ENCODE measurements around the gene STUM. TPM values are rescaled to one million over a fixed set of nuclear protein-coding genes. Genes with fewer than 3 reads are reported as not detected.
"Not testable (repeated sequence)": the region's sequence is repeated elsewhere in the genome, so short reads cannot be mapped to it uniquely, and the experiment has no call there.

The STUM gene
- total and polyA plus RNA-seq, 2 experiments from 2014 or later, result 0.07 TPM; not detected in 1

- H3K36me3 ChIP-seq (replicated peaks; ENCODE audit: insufficient read depth, low read depth), result no peaks in the 10 kb centered on the region
- no peaks in the 10 kb centered on the region for H3K79me2 ChIP-seq
- TF ChIP-seq EZH2phosphoT487 (IDR thresholded peaks at IDR 0.05; ENCODE audit: low read depth, severe bottlenecking, unreplicated experiment) (no peak), CTCF (IDR thresholded peaks at IDR 0.05; ENCODE audit: poor library complexity) (no peak), EZH2 (IDR thresholded peaks at IDR 0.05; ENCODE audit: borderline replicate concordance) (no peak)
- no peak overlapping the region for H3K27ac ChIP-seq
- no peak overlapping the region for H3K4me2 ChIP-seq
- no peak for DNase-seq (ENCODE audit: low spot score)
- 91% methylated on average over 7 of the region's 8 CpGs for WGBS (ENCODE audit: low lambda C conversion rate, missing lambda C conversion rate)
- H3K4me1 ChIP-seq (ENCODE audit: insufficient read depth), result no peaks in the 10 kb centered on the region
- H3K9me2 ChIP-seq (replicated peaks; ENCODE audit: insufficient read depth), result no peaks in the 10 kb centered on the region
- H4K20me1 ChIP-seq (ENCODE audit: insufficient read depth, poor library complexity, severe bottlenecking), result no peaks in the 10 kb centered on the region
- no peaks in the 10 kb centered on the region for H3K9me3 ChIP-seq (ENCODE audit: low read depth)
- no peak overlapping the region for H3K4me3 ChIP-seq
- H2AFZ ChIP-seq, result no peak overlapping the region
- H3K27me3 ChIP-seq, result no peaks in the 10 kb centered on the region
Observed at GRCh38 chr1:226617109-226617508, 68.5 kb downstream of the STUM start.

- not testable (repeated sequence) for H3K27me3 ChIP-seq; H2AFZ ChIP-seq; H3K36me3 ChIP-seq (replicated peaks; ENCODE audit: insufficient read depth, low read depth); H4K20me1 ChIP-seq (ENCODE audit: insufficient read depth, poor library complexity, severe bottlenecking); DNase-seq (ENCODE audit: low spot score); H3K27ac ChIP-seq; H3K4me3 ChIP-seq; H3K9me2 ChIP-seq (replicated peaks; ENCODE audit: insufficient read depth); H3K4me2 ChIP-seq; H3K79me2 ChIP-seq; H3K4me1 ChIP-seq (ENCODE audit: insufficient read depth); H3K9me3 ChIP-seq (ENCODE audit: low read depth)
- whole genome bisulfite sequencing (ENCODE audit: low lambda C conversion rate, missing lambda C conversion rate), result 100% methylated on average over 1 of the region's 1 CpG
Observed at GRCh38 chr1:226617719-226618118, 69.2 kb downstream of the STUM start.

DNA sequence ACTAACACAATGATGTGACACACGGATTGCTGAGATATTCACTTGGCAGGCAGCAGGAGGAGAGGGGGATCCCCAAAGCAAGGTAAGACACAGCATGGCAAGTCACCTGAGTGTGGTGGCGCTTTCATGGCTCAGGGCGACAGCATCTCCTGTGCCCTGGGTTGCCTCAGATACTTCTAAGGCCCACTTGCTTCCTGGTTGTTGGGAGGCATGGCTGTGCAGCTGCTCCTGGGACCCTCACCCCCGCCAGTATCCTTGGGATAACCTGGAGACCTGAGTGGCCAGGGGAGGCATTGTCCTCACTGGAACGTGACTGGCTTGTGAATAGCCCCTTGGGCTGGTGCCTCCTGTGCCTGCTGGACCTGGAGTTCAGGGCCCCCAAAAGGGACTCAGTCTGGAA, 69.8 kb downstream of the STUM start:
- Histone ChIP-seq H3K27ac (no peak overlapping the region), H4K20me1 (ENCODE audit: insufficient read depth, poor library complexity, severe bottlenecking) (no peaks in the 10 kb centered on the region), H3K36me3 (replicated peaks; ENCODE audit: insufficient read depth, low read depth) (no peaks in the 10 kb centered on the region), H3K4me2 (no peak overlapping the region), H3K9me3 (ENCODE audit: low read depth) (no peaks in the 10 kb centered on the region), H3K79me2 (no peaks in the 10 kb centered on the region), H3K9me2 (replicated peaks; ENCODE audit: insufficient read depth) (no peaks in the 10 kb centered on the region), H2AFZ (no peak overlapping the region), H3K4me1 (ENCODE audit: insufficient read depth) (no peaks in the 10 kb centered on the region), H3K4me3 (no peak overlapping the region), H3K27me3 (no peaks in the 10 kb centered on the region)
- no peak for DNase-seq (ENCODE audit: low spot score)
- TF ChIP-seq EZH2phosphoT487 (IDR thresholded peaks at IDR 0.05; ENCODE audit: low read depth, severe bottlenecking, unreplicated experiment), result no peak
- 75% methylated on average over 5 of the region's 5 CpGs for WGBS (ENCODE audit: low lambda C conversion rate, missing lambda C conversion rate)

DNA sequence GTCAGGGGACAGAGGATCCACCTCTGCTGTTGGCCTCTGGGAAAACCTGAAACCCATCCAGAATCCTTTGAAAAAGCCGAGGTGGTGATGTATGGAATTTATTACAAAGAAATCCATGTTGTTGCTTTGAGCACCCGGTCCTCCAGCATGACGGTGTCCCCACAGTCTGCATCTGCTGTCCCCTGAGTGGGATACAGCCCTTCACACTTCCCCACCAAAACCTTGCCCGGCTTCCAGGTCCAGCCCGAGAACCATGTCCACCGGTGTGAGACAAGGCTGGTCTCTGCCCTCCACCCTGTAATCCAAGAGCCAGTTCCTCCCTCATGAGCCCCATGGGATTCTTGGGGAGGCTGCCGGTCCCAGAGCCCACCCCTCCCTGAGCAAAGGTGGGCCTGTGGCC, 70.5 kb downstream of the STUM start:
- H3K4me1 ChIP-seq (ENCODE audit: insufficient read depth), result no peaks in the 10 kb centered on the region
- no peaks in the 10 kb centered on the region for H4K20me1 ChIP-seq (ENCODE audit: insufficient read depth, poor library complexity, severe bottlenecking)
- H3K9me3 ChIP-seq (ENCODE audit: low read depth), result no peaks in the 10 kb centered on the region
- no peaks in the 10 kb centered on the region for H3K27me3 ChIP-seq
- H2AFZ ChIP-seq, result no peak overlapping the region
- WGBS (ENCODE audit: low lambda C conversion rate, missing lambda C conversion rate), result 96% methylated on average over 7 of the region's 7 CpGs
- no peak for DNase-seq (ENCODE audit: low spot score)
- no peaks in the 10 kb centered on the region for H3K79me2 ChIP-seq
- no peak overlapping the region for H3K4me2 ChIP-seq
- no peak overlapping the region for H3K27ac ChIP-seq
- H3K9me2 ChIP-seq (replicated peaks; ENCODE audit: insufficient read depth), result no peaks in the 10 kb centered on the region
- H3K36me3 ChIP-seq (replicated peaks; ENCODE audit: insufficient read depth, low read depth), result no peaks in the 10 kb centered on the region
- TF ChIP-seq CTCF (IDR thresholded peaks at IDR 0.05; ENCODE audit: poor library complexity) (no peak), EZH2 (IDR thresholded peaks at IDR 0.05; ENCODE audit: borderline replicate concordance) (no peak), EZH2phosphoT487 (IDR thresholded peaks at IDR 0.05; ENCODE audit: low read depth, severe bottlenecking, unreplicated experiment) (no peak)
- H3K4me3 ChIP-seq, result no peak overlapping the region

DNA sequence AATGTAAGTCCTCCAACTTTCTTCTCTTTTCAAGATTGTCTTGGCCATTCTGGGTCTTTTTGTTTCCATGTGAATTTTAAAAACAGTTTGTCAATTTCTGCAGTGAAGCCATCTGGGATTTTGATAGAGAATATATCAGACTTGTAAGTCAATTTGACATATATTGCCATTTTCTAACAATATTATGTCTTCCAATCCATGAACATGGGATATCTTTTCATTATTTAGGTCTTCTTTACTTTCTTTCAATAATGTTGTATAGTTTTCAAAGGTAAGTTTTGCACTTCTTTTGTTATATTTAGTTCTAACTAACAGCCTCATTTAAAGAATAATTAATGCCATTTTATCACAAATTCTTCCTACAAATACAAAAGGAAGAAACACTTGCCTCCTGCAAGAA, 73.4 kb downstream of the STUM start:
- no peak for TF ChIP-seq EZH2 (IDR thresholded peaks at IDR 0.05; ENCODE audit: borderline replicate concordance)
- TF ChIP-seq EZH2phosphoT487 (IDR thresholded peaks at IDR 0.05; ENCODE audit: low read depth, severe bottlenecking, unreplicated experiment), result no peak
- TF ChIP-seq CTCF (IDR thresholded peaks at IDR 0.05; ENCODE audit: poor library complexity), result no peak
- Histone ChIP-seq H3K27me3 (no peaks in the 10 kb centered on the region), H4K20me1 (ENCODE audit: insufficient read depth, poor library complexity, severe bottlenecking) (no peaks in the 10 kb centered on the region), H3K4me1 (ENCODE audit: insufficient read depth) (peaks cover 4% of the 10 kb centered on the region), H3K4me2 (no peak overlapping the region), H3K79me2 (no peaks in the 10 kb centered on the region), H3K4me3 (no peak overlapping the region), H2AFZ (no peak overlapping the region), H3K27ac (no peak overlapping the region), H3K36me3 (replicated peaks; ENCODE audit: insufficient read depth, low read depth) (no peaks in the 10 kb centered on the region), H3K9me3 (ENCODE audit: low read depth) (no peaks in the 10 kb centered on the region), H3K9me2 (replicated peaks; ENCODE audit: insufficient read depth) (no peaks in the 10 kb centered on the region)
- no peak for DNase-seq (ENCODE audit: low spot score)
